H54 (cell line): ENCODE results near the gene IGSF21.

Source experiments
- DNase-seq: peaks from one replicate; pipeline ENCODE4 v3.0.0; 2011; ENCODE audit warnings: low spot score, mixed read lengths; ENCODE audit not compliant: insufficient read length
- FAIRE-seq: peaks from 3 replicates; lab custom pipeline; 2011; peaks lifted over from hg19 to GRCh38; lab: Jason Lieb, UNC
- POLR2A ChIP-seq: IDR thresholded peaks from 2 replicates; pipeline ENCODE4 v1.6.1; 2011; ENCODE audit warnings: low read depth, mild to moderate bottlenecking, low read length

The IGSF21 gene

DNA sequence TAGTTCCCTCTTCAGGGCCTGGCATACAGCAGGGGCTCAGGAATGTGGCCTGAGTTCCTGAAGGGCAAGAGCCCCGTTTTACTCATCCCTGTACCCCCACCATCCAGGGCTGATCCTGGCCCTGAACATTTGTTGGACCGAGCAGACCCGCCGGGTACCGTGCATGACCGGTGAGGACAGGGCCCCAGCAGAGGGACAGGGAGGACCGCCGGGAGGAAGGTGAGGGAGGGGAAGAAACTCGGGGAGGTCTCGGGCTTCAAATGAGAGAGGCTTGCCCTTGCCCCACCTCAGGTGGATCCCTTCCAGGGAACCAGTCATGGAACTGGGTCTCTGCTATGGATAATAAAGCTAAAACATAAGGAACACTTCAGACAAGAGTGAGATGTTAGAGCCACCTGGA, 205.4 kb downstream of the IGSF21 start:
- FAIRE-seq (no peak), DNase-seq (no peak)
- TF ChIP-seq POLR2A = no peak

DNA sequence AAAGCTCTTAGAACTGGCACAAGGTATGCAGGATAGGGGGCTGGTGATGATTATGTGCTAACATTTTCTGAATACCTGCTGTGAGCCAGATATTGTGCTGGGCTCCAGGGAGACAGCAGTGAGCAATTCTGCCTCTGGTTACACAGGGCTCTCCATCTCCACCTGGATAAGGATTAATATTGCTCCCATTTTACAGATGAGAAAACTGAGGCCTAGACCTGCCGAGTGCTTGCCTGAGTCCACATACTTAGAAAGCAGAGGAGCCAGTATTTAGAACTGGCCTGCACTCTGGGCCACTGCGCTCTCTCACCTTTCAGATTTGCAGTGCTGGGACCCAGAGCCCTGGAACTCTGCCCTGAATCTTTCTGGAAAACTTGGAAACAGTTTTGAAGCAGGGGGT, 205.9 kb downstream of the IGSF21 start:
- TF ChIP-seq POLR2A = no peak
- FAIRE-seq = no peak
- no peak for DNase-seq

DNA sequence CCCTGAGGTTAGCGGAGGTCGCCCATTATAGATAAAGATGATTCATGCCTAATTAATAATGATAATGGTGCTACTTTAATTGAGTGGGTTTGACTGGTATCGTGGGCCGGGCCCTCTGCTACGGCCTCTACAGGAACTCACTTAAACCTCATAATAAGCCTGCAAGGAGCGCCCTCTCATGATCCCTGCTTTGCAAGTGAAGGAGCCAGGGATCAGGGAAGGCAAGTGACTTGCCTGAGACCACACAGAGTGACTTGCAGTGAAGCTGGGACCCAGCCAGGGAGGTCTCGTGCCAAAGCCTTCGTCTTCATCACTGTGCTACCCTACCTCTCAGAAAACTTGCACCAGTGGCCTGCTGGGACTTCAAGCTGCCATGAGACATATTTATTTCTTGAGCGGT, 206.8 kb downstream of the IGSF21 start:
- no peak for DNase-seq
- TF ChIP-seq POLR2A = no peak
- no peak for FAIRE-seq

DNA sequence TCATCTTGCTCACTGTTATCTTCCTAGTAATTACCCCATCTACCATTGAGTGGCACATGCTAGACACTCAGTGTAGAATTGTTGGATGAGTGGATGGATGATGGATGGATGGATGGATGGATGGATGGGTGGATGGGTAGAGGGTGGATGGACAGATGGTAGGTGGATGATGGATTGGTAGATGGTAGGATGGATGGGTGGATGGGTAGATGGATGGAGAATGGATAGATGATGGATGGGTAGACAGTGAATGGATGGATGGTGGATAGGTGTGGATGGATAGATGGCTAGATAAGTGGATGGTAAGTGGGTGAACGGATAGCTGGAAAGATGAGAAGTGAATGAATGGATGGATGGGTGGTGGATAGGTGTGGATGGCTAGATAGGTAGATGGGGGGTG, 207.9 kb downstream of the IGSF21 start:
- TF ChIP-seq POLR2A = no peak
- DNase-seq (no peak), FAIRE-seq (no peak)

DNA sequence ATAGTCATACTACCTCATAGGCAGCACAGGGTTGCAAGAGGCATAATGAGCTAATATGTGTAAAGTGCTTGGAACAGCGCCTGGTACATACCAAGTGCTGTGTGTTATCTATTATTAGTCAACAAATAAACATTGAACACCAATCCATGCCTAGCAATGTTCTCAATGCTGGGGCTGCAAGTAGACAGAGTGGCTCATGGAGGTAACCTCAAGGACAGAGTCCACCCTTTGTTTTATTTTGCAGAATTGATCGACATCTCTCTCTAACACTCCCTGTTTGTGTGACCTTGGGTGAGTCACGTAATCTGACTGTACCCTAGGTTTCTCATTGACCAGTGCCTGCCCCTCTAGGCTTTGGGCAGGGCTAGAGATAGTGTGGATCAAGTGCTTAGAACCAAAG, 209.2 kb downstream of the IGSF21 start:
- DNase-seq = no peak
- TF ChIP-seq POLR2A = no peak
- no peak for FAIRE-seq

DNA sequence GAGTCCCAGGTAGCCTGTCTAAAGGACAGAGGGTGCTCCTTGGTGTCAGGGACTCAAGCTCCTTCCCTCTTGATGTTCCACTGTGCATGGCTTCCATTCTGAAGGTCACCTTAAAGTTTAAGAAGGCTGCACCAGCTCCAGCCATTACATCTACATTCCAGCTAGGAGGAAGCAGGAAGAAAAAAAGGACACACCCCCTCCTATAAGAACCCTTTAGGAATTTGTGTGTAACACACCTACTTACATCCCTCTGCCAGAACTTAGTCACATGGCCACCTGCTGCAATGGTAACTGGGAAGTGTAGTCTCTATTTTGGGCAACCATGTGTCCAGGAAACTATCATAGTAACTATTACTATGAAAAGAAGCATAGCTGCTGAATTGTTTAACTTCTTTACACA, 211.5 kb downstream of the IGSF21 start:
- FAIRE-seq (no peak), DNase-seq (no peak)
- TF ChIP-seq POLR2A = no peak

DNA sequence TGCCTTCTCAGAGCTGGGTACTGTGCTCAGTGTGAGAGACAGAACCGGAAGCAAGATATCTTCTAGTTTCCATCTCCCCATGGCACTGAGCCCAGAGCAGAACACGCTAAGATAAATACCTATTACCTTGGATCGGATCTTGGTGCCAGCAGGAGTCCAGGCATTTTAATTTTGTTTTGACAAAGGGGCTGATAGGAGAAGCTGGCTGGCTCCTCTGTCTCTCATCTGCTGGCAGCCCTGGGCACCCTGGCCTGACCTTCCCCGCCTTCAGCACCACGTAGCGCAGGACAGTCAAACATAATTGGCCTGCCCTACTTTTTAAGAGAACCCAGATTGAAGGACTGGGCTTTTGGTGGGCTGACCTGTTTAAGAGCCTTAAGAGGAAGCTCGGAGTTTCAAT, 212.5 kb downstream of the IGSF21 start:
- DNase-seq (no peak), FAIRE-seq (no peak)
- TF ChIP-seq POLR2A = no peak

DNA sequence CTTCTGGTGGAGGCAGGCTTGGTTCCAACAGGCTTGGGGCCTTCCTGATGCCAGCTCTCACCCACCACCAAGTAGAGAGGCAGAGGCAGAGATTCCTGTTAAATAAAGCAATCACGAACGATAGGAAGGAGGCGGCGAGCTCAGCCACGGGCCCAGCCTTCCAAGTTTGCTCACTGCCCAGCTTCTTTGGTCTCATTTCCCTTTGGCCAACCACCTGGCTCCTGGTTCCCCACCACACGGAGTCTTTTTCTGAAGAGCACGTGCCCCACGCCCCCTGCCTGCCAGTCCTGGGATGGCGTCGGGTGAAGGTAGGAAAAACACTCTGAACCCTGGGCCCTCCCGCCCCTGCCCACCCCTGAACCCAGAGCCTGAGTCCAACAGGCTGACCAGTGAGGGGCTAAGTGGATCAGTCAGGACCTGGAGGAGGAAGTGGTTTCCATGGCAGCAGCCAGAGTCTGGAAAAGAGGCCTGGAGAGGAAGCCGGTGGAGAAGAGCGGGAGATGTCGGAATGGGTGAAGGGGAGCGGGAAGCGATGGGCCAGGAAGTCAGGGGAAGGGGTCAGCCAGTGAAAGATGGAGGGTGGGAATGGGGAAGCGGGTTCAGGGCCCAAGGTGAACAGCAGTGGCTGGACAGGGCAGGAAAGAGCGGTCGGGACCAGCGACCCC, 214.9 kb downstream of the IGSF21 start:
- no peak for DNase-seq

DNA sequence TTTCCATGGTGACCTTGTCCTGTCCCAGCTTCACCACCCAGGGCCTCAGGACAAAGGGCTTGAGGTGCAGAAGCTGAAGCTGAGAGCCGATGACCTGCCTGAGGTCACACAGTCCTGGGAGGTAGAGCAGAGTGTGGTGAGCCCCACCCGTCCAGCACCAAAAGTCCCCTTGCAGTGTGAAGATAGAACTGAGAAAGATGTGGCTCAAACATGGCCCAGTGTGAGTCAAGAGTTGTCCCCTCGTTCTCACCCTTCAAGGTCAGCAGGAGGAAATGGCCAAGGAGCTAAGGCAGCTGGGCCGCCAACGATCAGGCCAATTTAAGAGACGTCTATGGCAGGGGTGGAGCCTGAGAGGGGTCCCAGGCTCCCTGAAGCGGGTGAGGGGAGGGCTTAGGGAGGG, 215.7 kb downstream of the IGSF21 start:
- FAIRE-seq = no peak
- DNase-seq = no peak
- TF ChIP-seq POLR2A = no peak

More for the DNA sequence above, 214.9 kb downstream of the IGSF21 start:
- TF ChIP-seq POLR2A = no peak
- FAIRE-seq = no peak

DNA sequence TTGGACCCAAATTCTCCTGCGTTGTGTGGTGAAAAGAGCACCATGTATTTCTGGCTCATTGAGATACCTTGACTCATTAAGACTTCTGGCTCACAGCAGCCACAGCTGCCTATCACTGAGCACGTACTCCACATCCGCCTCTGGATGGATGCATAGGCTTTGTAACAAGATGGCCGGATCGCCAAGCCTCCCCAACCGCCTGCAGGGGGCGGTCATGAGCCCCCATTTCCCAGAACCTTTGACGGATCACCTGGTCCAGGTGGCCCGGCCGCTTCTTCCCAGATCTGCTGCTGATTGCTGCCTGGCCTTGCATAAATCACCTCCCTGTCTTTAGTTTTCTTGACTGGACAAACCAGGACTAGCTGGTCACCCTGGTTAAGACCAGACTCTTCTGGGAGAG, 216.6 kb downstream of the IGSF21 start:
- no peak for TF ChIP-seq POLR2A
- FAIRE-seq = no peak
- DNase-seq = no peak

DNA sequence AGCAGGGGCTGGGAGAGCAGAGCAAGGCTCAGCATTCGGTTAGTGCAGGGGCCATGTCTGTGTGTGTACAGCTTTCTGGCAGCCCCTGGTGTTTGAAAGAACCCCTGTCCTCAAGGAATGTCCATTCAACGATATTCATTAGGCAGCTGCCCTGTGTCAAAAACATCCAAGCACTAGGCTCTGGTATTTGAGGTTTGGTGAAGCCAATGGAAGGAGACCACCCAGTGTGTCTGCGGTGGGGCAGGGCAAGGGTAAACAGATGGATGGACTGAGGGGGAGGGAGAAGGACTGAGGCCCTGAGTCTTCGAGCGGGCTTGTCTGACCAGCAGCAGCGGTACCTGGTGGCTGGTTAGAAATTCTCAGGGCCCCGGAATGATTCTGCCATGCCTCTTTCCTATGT, 217.5 kb downstream of the IGSF21 start:
- FAIRE-seq (no peak), DNase-seq (no peak)
- TF ChIP-seq POLR2A = no peak

DNA sequence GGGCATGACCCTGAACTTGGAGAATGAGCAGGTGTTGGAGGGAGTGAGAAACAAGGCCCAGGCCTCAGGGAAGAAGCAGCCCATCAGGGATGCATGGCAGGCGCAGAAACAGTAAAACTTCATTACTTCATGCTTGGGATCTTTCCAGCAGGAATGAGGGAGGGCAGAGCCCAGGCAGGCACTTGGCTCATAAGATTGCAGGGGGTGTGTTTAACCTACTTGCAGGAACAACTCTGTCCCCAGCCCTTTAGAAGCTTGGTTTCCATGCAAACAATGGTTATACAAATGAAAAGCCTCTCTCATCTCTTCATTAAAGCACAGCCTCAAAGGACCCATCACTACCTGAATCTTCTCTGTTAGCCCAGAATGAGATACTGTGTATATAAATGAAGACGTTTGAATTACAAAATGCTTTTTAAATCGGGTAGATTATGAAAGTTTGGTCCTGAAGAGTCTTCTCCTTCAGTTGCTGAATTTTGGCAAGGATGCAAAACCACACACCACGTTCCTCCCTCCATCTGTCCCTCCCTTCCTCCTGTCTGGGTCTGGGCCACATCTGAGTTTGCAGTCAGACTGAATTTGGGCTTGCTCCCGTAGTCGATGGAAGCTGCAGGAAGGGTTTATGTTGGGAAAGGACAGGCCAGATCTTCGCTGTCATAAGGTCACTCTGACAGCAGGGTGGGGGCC, 218.8 kb downstream of the IGSF21 start:
- no peak for FAIRE-seq
- no peak for DNase-seq
- no peak for TF ChIP-seq POLR2A

DNA sequence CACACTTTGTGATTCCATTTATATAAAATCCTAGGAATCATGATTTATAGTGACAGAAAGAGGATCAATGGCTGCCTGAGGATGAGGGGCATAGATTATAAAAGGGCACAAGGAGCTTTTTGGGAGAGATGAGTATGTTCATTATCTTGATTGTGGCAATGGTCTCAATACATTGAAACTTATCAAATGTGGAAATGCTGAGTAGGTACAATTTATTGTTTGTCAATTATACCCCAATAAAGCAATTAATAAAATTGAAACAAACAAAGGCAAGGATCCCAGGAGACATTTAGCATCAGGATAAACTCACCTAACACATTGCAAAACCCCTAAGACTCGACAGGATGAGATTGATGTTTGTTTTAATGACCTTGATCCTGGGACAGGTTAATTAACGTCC, 220.1 kb downstream of the IGSF21 start:
- DNase-seq (no peak), FAIRE-seq (no peak)
- no peak for TF ChIP-seq POLR2A

DNA sequence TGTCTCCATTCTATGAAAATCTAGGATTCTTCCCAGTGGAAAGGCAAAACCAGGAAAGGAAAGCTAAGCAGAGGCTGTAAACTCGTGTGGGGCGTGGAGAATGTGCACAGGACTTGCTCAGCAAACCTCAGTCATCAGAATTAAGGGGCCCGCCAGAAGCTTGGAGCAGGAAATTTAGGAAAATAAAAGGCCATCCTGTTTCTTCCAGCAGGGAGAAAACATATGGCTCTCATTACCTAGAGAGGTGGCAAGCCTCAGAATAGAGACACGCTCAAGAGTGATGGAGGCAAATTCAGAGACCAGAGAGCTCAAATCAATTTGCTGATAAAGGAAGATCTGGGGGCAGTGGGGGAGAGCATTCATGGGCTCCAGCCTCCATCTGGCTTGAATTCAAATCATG, 221.2 kb downstream of the IGSF21 start:
- TF ChIP-seq POLR2A = no peak
- no peak for DNase-seq
- FAIRE-seq = no peak
